ENCODE results near the gene RAB37. TPM values are rescaled to one million over a fixed set of nuclear protein-coding genes. Genes with fewer than 3 reads are reported as not detected.

The RAB37 gene
- total RNA-seq, 3 donors from 2014 or later (not counting 1 experiment from before 2014, with no cell fraction given): 150 to 184 (median 169) TPM

GRCh38 chr17:74732042-74732867 is 4.8 kb upstream of the RAB37 start:
- Histone ChIP-seq H3K4me1 (ENCODE audit: control insufficient read depth, insufficient read depth, low read length) (peaks cover 76% of the 10 kb centered on the region), H3K4me3 (ENCODE audit: low read length) (no peak overlapping the region), H3K27me3 (ENCODE audit: control insufficient read depth, insufficient read depth, low read length) (no peaks in the 10 kb centered on the region), H3K36me3 (ENCODE audit: control insufficient read depth, insufficient read depth, low read length) (no peaks in the 10 kb centered on the region), H3K9me3 (ENCODE audit: control insufficient read depth, insufficient read depth, low read length) (peaks cover 7% of the 10 kb centered on the region), H3K27ac (ENCODE audit: low read length) (no peak overlapping the region)
- ATAC-seq (no peak), DNase-seq (peak in 1 of 2 donors; percentile 44)
- Mint-ChIP-seq H3K9me3 (no peaks in the 10 kb centered on the region), H3K4me3 (no peak overlapping the region), H3K4me1 (peaks cover 5 to 7% of the 10 kb centered on the region in 2 donors), H3K27me3 (ENCODE audit: low read depth in 2 of 2) (peaks cover 0 to 4% of the 10 kb centered on the region in 2 donors), H3K36me3 (no peaks in the 10 kb centered on the region), H3K27ac (no peak overlapping the region)
- 65% methylated on average over 12 of the region's 12 CpGs for WGBS (ENCODE audit: insufficient coverage)
- intact Hi-C loops (cut with micrococcal nuclease): no loop called here
- no peak for TF ChIP-seq CTCF (IDR thresholded peaks at IDR 0.05)

- intact Hi-C loops (cut with micrococcal nuclease): no loop called here
- no peaks in the 10 kb centered on the region for H3K36me3 ChIP-seq (ENCODE audit: control insufficient read depth, insufficient read depth, low read length)
- WGBS (ENCODE audit: insufficient coverage): 53% methylated on average over 9 of the region's 9 CpGs
- DNase-seq: peak; percentile 51 to 72
- Mint-ChIP-seq H3K36me3 (no peaks in the 10 kb centered on the region), H3K9me3 (no peaks in the 10 kb centered on the region), H3K27me3 (ENCODE audit: low read depth in 2 of 2) (peaks cover 0 to 4% of the 10 kb centered on the region in 2 donors), H3K4me3 (peak overlapping the region; percentile 41), H3K4me1 (peaks cover 6 to 13% of the 10 kb centered on the region in 2 donors), H3K27ac (no peak overlapping the region)
- H3K4me1 ChIP-seq (ENCODE audit: control insufficient read depth, insufficient read depth, low read length): peaks cover 89% of the 10 kb centered on the region
- H3K27me3 ChIP-seq (ENCODE audit: control insufficient read depth, insufficient read depth, low read length): no peaks in the 10 kb centered on the region
- H3K9me3 ChIP-seq (ENCODE audit: control insufficient read depth, insufficient read depth, low read length): peaks cover 7% of the 10 kb centered on the region
- TF ChIP-seq CTCF (IDR thresholded peaks at IDR 0.05): no peak
- ATAC-seq: no peak
- no peak overlapping the region for H3K27ac ChIP-seq (ENCODE audit: low read length)
- H3K4me3 ChIP-seq (ENCODE audit: low read length): no peak overlapping the region
Observed at GRCh38 chr17:74733365-74734122, 3.5 kb upstream of the RAB37 start.

GRCh38 chr17:74734256-74734655 is 2.8 kb upstream of the RAB37 start:
- Mint-ChIP-seq H3K9me3 (no peaks in the 10 kb centered on the region), H3K4me3 (peak overlapping the region; percentile 41), H3K27ac (no peak overlapping the region), H3K27me3 (ENCODE audit: low read depth in 2 of 2) (peaks cover 0 to 4% of the 10 kb centered on the region in 2 donors), H3K4me1 (peaks cover 13 to 20% of the 10 kb centered on the region in 2 donors), H3K36me3 (no peaks in the 10 kb centered on the region)
- 97% methylated on average over 3 of the region's 3 CpGs for WGBS (ENCODE audit: insufficient coverage)
- TF ChIP-seq CTCF (IDR thresholded peaks at IDR 0.05): no peak
- intact Hi-C loops (cut with micrococcal nuclease): no loop called here
- Histone ChIP-seq H3K4me3 (ENCODE audit: low read length) (no peak overlapping the region), H3K27me3 (ENCODE audit: control insufficient read depth, insufficient read depth, low read length) (no peaks in the 10 kb centered on the region), H3K9me3 (ENCODE audit: control insufficient read depth, insufficient read depth, low read length) (peaks cover 7% of the 10 kb centered on the region), H3K27ac (ENCODE audit: low read length) (no peak overlapping the region), H3K4me1 (ENCODE audit: control insufficient read depth, insufficient read depth, low read length) (peaks cover 92% of the 10 kb centered on the region), H3K36me3 (ENCODE audit: control insufficient read depth, insufficient read depth, low read length) (no peaks in the 10 kb centered on the region)
- DNase-seq (no peak), ATAC-seq (no peak)

All from natural killer cell (primary cell).